Testis (tissue), 3 donors: ENCODE results near the gene LCN10. TPM values are rescaled to one million over a fixed set of nuclear protein-coding genes. Genes with fewer than 3 reads are reported as not detected.

Experiments used
- DNase-seq: peaks from one replicate; pipeline ENCODE4 v3.0.0-alpha.2; 2019
- H3K27ac ChIP-seq, 2 donors: fragments of 200-600 bp; sonication (generic); one replicate each; pipeline ENCODE4 v1.5.1; 2019
- H3K27me3 ChIP-seq: fragments of 200-600 bp; sonication (generic); one replicate; pipeline ENCODE4 v1.5.1; 2019
- H3K36me3 ChIP-seq: fragments of 200-600 bp; sonication (generic); one replicate; pipeline ENCODE4 v1.5.1; 2017; ENCODE audit warnings: low read depth; ENCODE audit errors: missing control alignments
- H3K4me1 ChIP-seq: fragments of 200-600 bp; sonication (generic); one replicate; pipeline ENCODE4 v1.5.1; 2019
- H3K4me3 ChIP-seq, 2 donors: fragments of 200-600 bp; sonication (generic); one replicate each; pipeline ENCODE4 v1.5.1; 2017 to 2019
- H3K9me3 ChIP-seq: fragments of 200-600 bp; sonication (generic); one replicate; pipeline ENCODE4 v1.5.1; 2017
- CTCF ChIP-seq, 3 experiments: fragments of 450-650 bp in 2 of 3; fragments of 200-600 bp in 1 of 3; sonication (generic) in 1 of 3; IDR thresholded peaks; one replicate each; pipeline ENCODE4 v1.5.1; 2016 to 2019; ENCODE audit warnings: antibody characterized with exemption in 3 of 3, mild to moderate bottlenecking in 2 of 3, moderate library complexity in 1 of 3
- POLR2A ChIP-seq: fragments of 450-650 bp; IDR thresholded peaks from one replicate; pipeline ENCODE4 v1.6.1; 2017; ENCODE audit warnings: antibody characterized with exemption, mild to moderate bottlenecking, moderate library complexity
- WGBS, 2 donors: methylation state at CpG; one replicate each; pipeline ENCODE4 v1.1.5; 2018; 5-methylcytosine and 5-hydroxymethylcytosine counted together
- intact Hi-C: fragments of 100-400 bp; cut with DNase I; formaldehyde crosslinking; loops from one replicate; pipeline ENCODE4 v1.15.1; 2023; ENCODE audit warnings: low total_unique reads
- polyA plus RNA-seq: library from polyadenylated mRNA; stranded (reverse); fragments of 350-450 nt; fragmentation: Illumina TruSeq; extraction: RNeasy Lipid Tissue Mini Kit (QIAGEN cat#74804); gene quantifications from one replicate; pipeline ENCODE4 v1.2.3, GENCODE V29; 2014; ENCODE audit warnings: low read depth, low replicate concordance; ENCODE audit not compliant: insufficient read depth
- total RNA-seq, 2 donors: library from RNA; depleted of rRNA; stranded (reverse); fragments of >200 nt; gene quantifications; one replicate each; pipeline ENCODE4 v1.2.3, GENCODE V29; 2016

Gene LCN10
- total and polyA plus RNA-seq, 3 donors from 2014 or later, result 8.3 to 11.7 (median 8.7) TPM

GRCh38 chr9:136775191-136775590 lies 32.5 kb upstream of the LCN10 start:
- DNase-seq, result no peak
- intact Hi-C loops, result no loop called here
- no peaks in the 10 kb centered on the region for H3K36me3 ChIP-seq
- no peak overlapping the region for H3K4me3 ChIP-seq
- H3K27me3 ChIP-seq, result no peaks in the 10 kb centered on the region
- TF ChIP-seq POLR2A (no peak), CTCF (IDR thresholded peaks at IDR 0.05) (no peak)
- no peak overlapping the region for H3K27ac ChIP-seq
- no peaks in the 10 kb centered on the region for H3K4me1 ChIP-seq
- 90 to 97% methylated on average over 2 to 6 of the region's 6 CpGs for WGBS, 2 donors
- H3K9me3 ChIP-seq, result no peaks in the 10 kb centered on the region

GRCh38 chr9:136774416-136775045 lies 31.8 kb upstream of the LCN10 start:
- H3K36me3 ChIP-seq, result no peaks in the 10 kb centered on the region
- 93 to 98% methylated on average over 8 to 11 of the region's 12 CpGs for WGBS, 2 donors
- no peak overlapping the region for H3K27ac ChIP-seq
- intact Hi-C loops, result no loop called here
- no peaks in the 10 kb centered on the region for H3K4me1 ChIP-seq
- DNase-seq, result no peak
- no peaks in the 10 kb centered on the region for H3K9me3 ChIP-seq
- TF ChIP-seq POLR2A, result no peak
- TF ChIP-seq CTCF (IDR thresholded peaks at IDR 0.05), result no peak
- H3K27me3 ChIP-seq, result no peaks in the 10 kb centered on the region
- no peak overlapping the region for H3K4me3 ChIP-seq

GRCh38 chr9:136773386-136774044 lies 30.8 kb upstream of the LCN10 start:
- intact Hi-C loops, result no loop called here
- WGBS, 2 donors, result 78 to 88% methylated on average over 4 to 6 of the region's 7 CpGs
- no peak for TF ChIP-seq CTCF (IDR thresholded peaks at IDR 0.05)
- TF ChIP-seq POLR2A, result no peak

GRCh38 chr9:136771907-136772415 lies 29.2 kb upstream of the LCN10 start:
- Histone ChIP-seq H3K27ac (no peak overlapping the region), H3K27me3 (no peaks in the 10 kb centered on the region), H3K4me3 (no peak overlapping the region), H3K9me3 (no peaks in the 10 kb centered on the region), H3K4me1 (no peaks in the 10 kb centered on the region), H3K36me3 (no peaks in the 10 kb centered on the region)
- intact Hi-C loops, result no loop called here
- 83 to 84% methylated on average over 3 of the region's 3 CpGs for WGBS, 2 donors
- TF ChIP-seq POLR2A (no peak), CTCF (IDR thresholded peaks at IDR 0.05) (no peak)
- no peak for DNase-seq

More at GRCh38 chr9:136773386-136774044, 30.8 kb upstream of the LCN10 start:
- H3K4me1 ChIP-seq, result no peaks in the 10 kb centered on the region
- no peak overlapping the region for H3K4me3 ChIP-seq
- no peak for DNase-seq
- no peak overlapping the region for H3K27ac ChIP-seq
- H3K9me3 ChIP-seq, result no peaks in the 10 kb centered on the region
- no peaks in the 10 kb centered on the region for H3K27me3 ChIP-seq
- H3K36me3 ChIP-seq, result no peaks in the 10 kb centered on the region
